Fibroblast of skin of right quadriceps (primary cell): ENCODE data around the gene ITGA11.

Experiments used
- DNase-seq: peaks from one replicate; pipeline ENCODE4 v3.0.0-alpha.2; 2013

ITGA11 gene

GRCh38 chr15:68303560-68304436, 128.2 kb downstream of the ITGA11 start:
- no peak for DNase-seq

DNA sequence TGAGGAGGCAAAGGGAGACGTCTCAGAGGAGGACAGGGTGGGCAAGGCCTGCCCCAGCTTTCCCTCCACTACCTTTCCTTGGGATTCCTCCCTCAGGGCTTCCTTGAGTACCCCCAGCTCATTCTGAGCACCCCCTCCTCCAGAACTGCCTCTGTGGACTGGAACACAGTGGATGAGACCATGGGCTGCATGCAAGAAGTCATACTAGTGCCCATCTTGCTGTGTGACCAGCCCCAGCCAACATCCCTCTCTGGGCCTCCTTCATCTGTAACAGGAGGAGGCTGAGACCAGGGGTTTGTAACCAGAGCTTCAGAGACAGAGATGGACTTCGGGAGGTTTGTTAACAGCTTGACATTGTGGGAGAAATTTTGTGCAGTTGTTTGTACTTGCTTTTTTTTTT, 128.8 kb downstream of the ITGA11 start:
- DNase-seq, result no peak

DNA sequence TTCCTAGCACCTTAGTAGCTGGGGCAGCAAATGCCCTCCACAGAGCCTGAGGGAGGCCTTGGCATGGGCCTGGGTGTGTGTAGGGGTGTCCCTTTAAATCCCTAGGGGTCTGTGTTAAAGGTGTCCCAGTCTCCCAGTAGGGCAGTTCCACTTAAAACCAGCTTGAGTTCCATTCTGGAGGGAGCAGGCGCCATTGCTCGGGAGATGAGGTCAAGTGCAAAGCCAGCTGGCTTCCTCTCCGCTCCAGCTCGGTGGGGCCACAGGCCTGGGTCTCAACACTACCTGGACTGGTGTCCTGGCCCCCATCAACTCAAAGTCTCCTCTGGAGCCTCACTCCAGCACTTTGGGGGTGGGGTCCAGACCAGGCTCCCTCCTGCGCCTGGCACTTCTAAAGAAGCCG, 129.2 kb downstream of the ITGA11 start:
- DNase-seq, result no peak

- no peak for DNase-seq
Measured at GRCh38 chr15:68301301-68301700, 130.7 kb downstream of the ITGA11 start.

- no peak for DNase-seq
Measured at GRCh38 chr15:68300115-68300940, 131.6 kb downstream of the ITGA11 start.

- DNase-seq, result no peak
Measured at GRCh38 chr15:68299436-68299835, 132.5 kb downstream of the ITGA11 start.

DNA sequence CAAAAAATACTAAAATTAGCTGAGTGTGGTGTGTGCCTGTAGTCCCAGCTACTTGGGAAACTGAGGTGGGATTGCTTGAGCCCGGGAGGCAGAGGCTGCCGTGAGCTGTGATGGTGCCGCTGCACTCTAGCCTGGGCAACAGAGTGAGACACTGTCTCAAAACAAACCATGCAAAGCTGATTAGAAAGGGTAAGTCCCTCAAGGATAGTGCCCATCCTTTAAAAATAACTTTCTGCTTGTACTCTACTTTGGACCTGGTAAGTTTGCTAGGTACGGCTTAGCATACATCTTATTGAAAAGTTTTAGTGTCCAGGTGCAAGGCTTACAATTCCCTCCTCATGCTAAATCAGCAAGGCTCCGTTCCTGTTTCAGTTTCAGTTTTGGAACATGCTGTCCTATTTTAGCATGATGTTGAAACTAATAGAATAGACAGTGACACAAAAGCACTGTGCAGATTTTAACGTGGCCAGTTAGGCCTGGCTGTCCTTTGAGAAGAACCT, 133.0 kb downstream of the ITGA11 start:
- DNase-seq, result no peak

GRCh38 chr15:68298336-68298735, 133.6 kb downstream of the ITGA11 start:
- no peak for DNase-seq

- DNase-seq, result no peak
Measured at GRCh38 chr15:68295014-68295805, 136.8 kb downstream of the ITGA11 start.

DNA sequence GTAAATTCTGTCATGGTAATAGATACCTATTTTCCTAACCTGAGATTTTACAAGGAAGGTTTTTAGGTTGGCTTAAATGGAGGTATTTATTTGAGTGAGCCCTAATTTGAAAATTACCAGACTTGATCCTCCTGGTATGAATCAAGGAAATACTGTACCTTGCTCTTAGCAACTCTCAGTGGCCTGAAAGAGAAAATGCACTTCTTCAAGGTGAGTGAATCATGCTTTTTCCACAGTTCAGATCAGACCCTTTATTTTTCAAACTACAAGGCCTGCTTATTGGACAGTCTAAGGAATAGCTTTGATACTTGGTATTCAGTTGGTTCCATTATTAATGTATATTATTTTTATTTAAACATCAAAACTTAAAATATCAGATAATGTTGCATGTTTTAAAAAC, 139.0 kb downstream of the ITGA11 start:
- DNase-seq, result no peak

DNA sequence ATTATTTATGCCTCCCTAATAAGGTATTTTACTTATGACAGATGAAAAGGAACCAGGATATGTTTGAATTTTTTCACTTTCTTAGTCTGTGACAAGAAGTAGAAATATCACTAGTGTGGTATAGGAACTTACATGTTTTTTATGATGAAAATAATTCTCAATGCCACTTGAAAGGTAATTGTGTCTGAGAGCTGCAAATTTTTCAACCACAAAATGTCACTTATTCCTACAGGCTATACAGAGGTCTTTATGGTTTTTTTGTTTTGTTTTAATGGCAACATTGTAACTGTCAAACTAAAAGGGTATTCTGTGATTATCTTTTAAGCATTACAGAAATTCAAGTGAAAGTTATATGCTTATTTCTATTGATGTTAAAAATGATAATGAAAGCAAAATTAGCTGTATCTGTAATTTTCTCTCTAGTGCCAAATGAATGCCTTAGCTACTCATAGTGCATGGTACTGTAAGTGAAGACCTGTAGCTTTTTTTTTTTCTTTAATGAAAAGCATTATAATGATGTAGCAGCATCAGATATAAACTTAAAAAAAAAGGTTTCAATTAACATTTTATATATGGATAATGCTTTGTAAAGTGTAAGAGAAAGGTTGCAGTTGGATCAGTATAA, 139.7 kb downstream of the ITGA11 start:
- DNase-seq, result no peak

DNA sequence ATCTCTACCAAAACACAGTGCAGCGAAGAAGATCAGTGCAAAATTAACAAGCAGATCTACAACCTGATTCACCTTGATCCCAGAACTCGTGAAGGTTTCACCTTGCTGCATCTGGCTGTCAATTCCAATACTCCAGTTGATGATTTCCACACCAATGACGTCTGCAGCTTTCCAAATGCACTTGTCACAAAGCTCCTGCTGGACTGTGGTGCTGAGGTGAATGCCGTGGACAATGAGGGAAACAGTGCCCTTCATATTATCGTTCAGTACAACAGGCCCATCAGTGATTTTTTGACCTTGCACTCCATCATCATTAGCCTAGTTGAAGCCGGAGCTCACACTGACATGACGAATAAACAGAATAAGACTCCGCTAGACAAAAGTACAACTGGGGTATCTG, 141.2 kb downstream of the ITGA11 start:
- DNase-seq, result no peak

DNA sequence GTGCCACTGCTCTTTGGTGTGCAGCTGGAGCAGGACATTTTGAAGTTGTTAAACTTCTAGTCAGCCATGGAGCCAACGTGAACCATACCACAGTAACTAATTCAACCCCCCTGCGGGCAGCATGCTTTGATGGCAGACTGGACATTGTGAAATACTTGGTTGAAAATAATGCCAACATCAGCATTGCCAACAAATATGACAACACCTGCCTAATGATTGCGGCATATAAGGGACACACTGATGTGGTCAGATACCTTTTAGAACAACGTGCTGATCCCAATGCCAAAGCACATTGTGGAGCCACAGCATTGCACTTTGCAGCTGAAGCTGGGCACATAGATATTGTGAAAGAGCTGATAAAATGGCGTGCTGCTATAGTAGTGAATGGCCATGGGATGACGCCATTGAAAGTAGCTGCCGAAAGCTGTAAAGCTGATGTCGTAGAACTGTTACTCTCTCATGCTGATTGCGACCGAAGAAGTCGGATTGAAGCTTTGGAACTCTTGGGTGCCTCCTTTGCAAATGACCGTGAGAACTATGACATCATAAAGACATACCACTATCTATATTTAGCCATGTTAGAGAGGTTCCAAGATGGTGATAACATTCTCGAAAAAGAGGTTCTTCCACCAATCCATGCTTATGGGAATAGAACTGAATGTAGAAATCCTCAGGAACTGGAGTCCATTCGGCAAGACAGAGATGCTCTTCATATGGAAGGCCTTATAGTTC, 142.2 kb downstream of the ITGA11 start:
- DNase-seq, result no peak

DNA sequence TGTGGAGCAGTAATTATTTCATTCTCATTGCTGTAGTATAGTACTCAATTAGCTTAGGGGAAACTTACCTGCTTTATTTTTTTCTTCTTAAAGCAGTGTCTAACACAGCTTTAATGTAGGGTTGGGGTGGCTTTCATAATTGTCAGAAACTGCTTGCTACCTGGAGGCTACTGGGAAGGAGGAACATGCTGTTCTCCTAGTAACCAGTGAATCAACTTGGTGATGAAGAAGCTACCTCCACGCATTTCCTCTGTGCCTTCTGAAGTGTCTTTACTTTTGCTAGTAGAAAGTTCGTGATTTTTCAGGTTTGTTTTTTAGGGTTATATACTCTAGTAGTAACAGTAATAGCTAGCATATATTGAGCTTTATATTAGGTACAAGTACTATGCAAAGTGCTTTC, 142.9 kb downstream of the ITGA11 start:
- DNase-seq, result no peak

- no peak for DNase-seq
Measured at GRCh38 chr15:68286256-68286655, 145.7 kb downstream of the ITGA11 start.

- no peak for DNase-seq
Measured at GRCh38 chr15:68285259-68285980, 146.5 kb downstream of the ITGA11 start.

- no peak for DNase-seq
Measured at GRCh38 chr15:68284616-68285258, 147.2 kb downstream of the ITGA11 start.

- no peak for DNase-seq
Measured at GRCh38 chr15:68283401-68283800, 148.6 kb downstream of the ITGA11 start.

DNA sequence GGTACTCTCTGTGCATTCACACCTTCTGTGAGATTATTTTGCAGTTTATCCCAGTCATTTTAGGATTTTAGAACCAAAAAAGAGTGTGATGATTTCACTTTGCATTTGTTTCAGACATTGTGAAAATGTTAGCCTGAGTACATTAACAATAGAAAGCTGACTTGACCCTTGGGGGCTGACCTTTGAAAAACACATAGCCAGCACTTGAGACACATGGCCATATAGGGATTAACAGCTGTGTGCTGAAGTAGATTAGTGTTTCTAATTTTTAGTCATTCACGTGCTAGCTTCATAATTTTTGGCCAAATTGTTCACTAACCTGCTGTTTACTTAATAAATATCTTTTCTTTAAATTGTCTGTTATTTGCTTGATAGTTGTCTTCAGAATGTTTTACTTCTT, 151.0 kb downstream of the ITGA11 start:
- DNase-seq, result no peak
